HG02852 (cell line): ENCODE results near the gene ARHGAP31.

ENCODE experiments used
- ATAC-seq: cut with Tn5 transposase; IDR thresholded peaks from one replicate; pipeline ENCODE4 v1.9.1; 2021; ENCODE audit warnings: mild to moderate bottlenecking, moderate library complexity; ENCODE audit not compliant: unreplicated experiment

ARHGAP31 gene

DNA sequence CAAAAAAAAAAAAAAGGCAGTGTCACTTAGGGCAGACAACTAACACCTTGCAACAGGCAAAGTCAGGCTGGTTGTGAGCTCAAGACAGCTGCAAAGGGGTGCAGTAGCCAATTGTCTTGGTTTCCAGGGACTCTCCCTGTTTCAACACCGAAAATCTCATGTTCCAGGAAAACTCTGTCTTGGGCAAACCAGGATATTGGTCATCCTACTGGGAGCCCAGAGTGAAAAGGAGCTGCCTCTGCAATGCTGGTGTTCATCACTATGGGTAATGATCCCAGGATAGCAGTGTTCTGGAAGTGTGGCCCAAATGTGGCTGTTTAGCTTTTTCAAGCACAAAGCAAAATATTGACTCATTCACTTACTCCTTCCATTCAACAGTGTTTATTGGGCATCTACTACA, 82.6 kb downstream of the ARHGAP31 start:
- ATAC-seq: no peak

DNA sequence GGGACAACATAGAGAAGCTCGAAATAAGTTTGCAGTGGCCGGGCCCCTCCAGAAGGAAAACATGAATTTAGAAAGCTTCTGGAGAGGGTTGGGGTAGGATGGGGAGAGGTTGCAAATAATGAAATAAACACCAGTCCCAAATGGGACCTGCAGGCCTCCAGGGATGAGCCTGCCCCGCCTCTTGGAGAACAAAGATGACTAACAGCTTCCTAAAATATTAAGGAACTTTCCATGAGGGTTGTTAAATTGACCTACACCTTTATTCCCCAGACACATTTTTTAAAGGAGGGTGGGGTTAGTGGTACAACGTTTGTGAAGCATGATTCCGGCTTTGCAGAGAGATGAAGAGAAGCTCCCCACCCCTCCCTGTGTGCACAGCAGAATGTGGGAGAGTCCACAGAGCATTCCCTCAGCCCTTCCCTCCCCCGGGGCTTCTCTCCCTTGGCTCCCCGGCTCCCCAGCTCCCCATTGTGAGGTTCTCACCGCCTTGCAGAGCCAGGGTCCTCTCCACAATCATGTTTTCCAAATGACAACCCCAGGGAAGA, 84.1 kb downstream of the ARHGAP31 start:
- no peak for ATAC-seq

DNA sequence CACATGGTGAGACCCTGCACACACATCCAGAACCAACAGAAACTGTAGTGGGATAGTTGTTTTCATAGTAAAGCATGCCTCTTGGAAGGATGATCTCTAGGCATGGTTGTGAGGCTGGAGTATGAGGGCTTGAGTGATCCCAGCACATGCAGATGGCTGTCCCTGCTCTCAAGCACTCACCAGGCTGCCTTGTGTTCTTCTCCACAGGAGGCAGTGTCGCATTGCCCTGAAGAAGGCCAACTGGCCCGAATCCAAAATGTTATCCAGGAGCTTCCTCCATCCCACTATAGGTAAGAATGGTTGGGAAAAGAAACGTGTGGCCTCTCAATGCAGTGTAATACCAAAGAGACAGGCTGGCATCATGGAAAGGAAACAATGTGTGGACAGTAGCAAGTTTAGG, 86.5 kb downstream of the ARHGAP31 start:
- ATAC-seq: no peak

DNA sequence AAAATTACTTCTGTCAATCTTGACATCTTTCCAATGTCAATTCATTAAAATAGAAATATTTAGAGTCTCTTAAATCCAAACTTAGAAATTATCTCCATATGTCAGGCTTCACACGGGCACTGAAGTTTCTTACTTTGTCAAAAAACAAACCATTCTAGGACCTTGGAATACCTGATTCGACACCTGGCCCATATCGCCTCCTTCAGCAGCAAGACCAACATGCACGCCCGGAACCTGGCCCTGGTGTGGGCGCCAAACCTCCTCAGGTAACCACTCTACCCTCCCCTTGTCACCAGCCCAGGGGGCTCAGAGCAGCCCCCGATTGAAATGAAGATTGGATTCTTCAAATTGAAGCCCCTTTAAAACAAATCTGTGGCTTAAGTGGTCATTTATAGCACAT, 88.0 kb downstream of the ARHGAP31 start:
- ATAC-seq: no peak

DNA sequence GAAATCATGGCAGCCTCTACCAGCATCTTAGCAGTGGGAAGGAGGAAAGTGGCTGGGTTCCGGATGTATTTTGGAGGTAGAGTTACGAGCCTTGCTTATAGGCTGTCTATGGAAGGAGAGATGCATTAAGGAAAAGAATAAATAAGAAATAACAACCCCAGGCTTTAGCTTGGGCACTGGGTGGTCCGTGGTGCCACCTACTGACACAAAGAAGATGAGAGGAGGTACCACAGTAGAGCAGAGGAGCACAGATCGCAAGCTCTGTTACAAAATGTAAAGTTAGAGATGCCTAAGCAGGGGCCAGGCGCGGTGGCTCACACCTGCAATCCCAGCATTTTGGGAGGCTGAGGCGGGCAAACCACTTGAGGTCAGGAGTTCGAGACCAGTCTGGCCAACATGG, 94.4 kb downstream of the ARHGAP31 start:
- ATAC-seq: no peak

DNA sequence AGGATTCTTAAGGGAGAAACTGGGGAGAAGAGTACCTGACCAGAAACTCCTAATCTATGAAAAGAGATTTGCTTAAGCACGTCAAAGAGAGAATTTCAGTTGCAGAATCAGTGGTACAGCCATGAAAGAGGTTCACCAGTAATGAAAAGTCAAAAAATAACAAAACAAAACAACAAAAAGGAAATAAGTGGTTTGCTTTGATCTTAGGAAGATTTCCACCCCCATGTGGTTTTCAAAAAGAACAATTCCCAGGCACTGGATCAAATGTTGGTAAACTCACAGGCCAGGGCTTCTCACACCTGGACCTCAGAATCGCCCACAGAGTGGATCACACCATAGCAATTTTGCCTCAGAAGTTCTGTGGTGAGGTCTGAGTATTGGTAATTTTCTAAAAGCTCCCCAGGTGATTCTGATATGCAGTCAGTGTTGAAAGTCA, 101.8 kb downstream of the ARHGAP31 start:
- peak; percentile 81 for ATAC-seq

DNA sequence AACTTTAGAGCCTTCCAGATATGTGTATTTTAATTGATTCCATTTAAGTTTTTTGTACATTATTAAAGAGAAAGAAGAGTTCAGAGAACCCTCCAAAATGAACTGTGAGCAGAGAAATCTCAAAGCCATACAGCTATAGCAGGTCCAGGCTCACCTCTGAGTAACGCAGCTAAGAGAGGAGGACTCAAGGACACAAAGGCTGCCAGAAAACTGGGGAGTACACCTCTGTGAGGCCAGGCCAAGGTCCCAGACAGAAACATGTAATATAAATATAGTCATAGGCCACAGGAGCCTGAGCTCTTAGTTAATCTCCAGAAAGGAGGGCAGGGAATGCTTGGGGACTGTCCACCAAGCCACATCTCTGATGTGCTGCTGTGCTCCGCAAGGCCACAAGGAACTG, 102.7 kb downstream of the ARHGAP31 start:
- ATAC-seq: no peak

DNA sequence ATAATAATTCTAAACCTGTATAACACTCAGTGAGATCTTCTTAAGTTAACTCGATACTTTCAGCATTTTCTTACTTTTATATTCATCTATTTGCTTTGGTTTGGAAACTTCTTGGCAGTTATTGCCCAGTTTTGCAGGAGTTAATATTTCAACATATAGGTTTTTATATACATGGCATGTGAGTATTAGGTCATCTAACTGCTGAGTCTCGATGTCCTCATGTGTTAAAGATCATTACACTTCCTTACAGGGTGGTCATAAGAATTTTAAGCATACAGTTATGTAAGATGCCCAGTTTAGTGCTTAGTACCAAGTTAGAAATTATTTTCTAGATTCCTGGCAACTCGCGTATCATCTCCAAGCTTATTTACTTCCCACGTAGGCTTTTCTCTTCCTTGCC, 106.3 kb downstream of the ARHGAP31 start:
- no peak for ATAC-seq

DNA sequence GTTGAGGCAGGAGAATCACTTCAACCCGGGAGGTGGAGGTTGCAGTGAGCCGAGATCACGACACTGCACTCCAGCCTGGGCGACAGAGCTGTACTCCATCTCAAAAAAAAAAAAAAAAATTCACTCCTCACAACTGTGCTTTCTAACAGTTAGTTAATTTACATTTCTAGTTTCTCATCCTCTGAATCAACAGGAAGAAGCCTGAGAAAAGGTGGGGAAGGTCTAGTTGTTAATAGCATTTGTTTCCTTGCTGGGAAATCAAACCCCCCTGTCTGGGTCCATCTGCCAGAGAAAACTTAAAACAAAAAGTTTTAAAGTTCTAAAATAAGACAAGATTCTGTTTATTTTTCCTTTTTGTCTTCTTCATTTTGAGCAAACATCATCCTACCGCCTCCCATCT, 106.9 kb downstream of the ARHGAP31 start:
- ATAC-seq: peak; percentile 55

DNA sequence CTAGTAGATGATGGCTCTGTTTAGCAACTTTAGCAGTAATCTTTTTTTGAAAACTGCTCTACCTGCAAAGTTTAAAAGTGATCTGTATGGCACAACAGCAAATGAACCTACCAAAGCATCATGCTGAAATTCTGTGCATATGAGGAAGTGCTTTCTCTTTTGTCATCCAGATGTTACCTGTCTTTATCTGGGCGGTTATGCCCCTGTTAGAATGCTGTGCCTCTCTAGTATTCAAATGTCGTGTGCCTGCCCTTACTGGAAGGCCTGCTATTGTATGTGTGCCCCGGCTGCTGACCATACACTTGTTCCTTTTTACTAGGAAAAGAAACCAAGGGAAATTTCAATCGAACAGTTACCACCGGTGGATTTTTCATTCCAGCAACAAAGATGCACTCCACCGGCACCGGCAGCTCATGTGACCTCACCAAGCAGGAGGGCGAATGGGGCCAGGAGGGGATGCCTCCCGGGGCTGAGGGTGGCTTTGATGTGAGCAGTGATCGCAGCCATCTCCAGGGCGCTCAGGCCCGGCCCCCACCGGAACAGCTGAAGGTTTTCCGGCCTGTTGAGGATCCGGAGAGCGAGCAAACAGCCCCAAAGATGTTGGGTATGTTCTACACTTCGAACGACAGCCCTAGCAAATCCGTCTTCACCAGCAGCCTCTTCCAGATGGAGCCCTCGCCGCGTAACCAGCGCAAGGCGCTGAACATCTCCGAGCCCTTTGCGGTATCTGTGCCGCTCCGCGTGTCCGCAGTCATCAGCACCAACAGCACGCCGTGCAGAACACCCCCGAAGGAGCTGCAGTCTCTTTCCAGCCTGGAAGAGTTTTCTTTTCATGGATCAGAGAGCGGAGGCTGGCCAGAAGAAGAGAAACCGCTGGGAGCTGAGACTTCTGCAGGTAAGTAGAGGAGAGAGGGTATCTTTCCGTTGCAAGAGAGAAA, 107.6 kb downstream of the ARHGAP31 start:
- ATAC-seq: peak; percentile 77

DNA sequence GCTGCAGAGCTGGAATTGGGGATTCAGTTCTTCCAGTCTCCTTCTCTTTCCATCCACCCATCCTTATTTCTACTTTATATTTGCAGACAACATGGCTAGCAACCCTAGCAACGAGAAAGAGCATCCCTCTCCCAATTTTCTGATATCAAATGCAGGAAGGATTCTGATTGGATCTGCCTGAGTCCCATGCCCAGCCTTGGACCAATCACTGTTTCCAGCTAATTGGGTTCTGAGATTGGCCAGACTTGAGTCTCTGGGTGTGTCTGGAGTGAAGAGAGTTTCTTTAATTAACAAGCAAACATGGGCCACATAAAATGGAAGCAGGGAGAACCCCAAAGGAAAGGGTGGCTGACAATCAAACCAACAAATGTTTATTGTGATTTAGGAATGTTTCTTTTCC, 108.6 kb downstream of the ARHGAP31 start:
- ATAC-seq: no peak

DNA sequence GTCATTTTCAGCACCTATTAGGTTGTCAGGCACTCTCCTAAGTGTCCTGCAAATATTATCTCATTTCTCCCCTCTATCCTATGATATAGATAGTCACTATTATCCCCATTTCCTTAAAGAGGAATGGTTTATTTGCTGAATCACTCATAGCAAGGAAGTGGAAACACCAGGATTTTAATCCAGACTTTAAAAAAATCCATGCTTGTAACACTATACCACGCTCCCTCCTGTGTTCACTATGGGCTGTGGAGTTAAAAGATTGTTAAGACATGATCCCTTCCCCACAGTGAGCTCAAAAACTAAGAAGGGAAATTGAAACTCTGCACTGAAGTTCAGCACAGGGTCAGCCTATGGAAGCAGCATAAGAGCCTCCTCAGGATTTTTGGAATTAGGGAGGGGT, 109.0 kb downstream of the ARHGAP31 start:
- no peak for ATAC-seq

DNA sequence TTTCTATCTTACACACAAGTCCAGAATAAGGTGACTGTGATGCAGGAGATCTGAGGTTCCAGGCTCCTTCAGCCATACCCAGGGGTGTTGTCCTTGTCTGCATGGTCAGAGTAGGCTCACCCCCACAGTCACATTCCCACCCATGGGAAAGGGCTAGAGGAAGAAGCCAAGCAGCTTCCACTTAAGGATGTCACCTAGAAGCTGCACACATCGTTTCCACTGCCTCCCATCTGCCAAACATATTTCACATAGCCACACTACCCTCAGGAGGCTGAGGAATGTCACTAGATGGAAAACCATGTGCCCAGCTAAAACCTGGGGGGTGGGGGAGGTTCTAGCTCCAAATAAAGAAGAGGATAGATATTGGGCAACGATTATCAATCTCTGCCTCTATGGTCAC, 111.1 kb downstream of the ARHGAP31 start:
- no peak for ATAC-seq

DNA sequence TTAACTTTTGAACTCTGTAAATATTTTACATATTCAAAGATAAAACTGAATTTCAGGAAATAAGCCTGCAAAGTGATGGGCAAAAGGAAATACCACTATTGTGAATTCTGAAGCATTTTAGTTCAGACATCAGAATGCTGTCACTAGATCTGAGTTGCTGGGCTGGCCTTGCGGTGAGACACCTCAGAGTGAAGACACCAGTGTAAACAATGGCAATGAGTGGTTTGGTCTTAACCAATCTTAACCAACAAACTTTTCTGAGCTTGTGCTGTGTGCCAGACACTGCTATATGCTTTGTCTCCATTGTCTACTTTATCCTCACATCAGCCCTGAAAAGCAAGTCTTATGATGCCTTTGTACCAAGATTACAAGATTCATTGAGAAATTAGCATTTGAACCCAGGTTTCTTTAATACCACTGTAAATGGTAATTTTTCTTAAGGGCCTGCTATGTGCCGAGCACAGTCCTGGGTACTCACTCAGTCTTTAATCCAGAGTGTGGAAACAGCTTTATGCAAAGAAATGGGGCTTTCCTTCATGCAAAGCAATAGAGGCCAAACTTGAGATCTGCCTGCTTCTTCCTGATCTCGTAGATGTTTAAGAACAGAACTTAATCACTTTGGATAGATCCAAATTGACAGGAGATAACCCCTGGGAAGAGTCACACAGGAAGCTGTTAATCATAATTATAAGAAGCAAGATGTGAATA, 114.2 kb downstream of the ARHGAP31 start:
- peak; percentile 81 for ATAC-seq

DNA sequence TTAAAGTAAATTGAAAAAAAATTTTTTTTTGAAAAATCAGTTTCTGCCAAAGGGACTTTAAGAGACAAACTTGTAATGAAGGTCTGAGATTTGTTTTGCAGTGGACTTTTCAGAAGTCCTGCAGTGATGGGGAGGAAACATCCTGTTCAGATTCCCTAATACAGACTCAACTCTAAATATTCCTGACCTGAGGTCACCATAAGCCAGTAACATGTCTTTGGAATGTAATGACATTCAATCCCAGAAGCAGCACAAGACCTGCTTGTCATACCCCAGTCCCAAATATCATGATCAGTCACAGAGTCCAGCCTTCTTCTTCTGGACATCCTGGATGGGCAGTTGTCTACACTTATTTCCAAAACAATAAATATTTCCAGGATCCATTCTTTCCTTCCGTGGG, 115.7 kb downstream of the ARHGAP31 start:
- no peak for ATAC-seq

DNA sequence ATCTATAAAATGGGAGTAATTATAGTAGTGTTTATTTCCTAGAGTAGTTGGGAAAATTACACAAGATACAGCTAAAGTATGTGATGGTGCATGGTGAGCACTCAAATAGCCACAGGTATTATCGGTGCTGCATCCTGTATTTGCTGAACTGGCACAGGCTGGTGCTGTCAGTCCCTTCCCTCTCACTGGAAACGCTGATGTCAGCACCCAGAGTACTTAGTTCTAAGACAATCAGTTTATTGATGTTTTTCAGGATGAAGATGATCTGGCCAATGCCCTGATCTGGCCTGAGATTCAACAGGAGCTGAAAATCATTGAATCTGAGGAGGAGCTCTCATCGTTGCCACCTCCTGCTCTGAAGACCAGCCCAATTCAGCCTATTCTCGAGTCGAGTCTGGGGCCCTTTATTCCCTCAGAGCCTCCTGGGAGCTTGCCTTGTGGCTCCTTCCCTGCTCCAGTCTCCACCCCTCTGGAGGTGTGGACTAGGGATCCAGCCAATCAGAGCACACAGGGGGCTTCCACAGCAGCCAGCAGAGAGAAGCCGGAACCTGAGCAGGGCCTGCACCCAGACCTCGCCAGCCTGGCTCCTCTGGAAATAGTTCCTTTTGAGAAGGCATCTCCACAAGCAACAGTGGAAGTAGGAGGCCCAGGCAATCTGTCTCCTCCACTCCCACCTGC, 119.6 kb downstream of the ARHGAP31 start:
- ATAC-seq: no peak

DNA sequence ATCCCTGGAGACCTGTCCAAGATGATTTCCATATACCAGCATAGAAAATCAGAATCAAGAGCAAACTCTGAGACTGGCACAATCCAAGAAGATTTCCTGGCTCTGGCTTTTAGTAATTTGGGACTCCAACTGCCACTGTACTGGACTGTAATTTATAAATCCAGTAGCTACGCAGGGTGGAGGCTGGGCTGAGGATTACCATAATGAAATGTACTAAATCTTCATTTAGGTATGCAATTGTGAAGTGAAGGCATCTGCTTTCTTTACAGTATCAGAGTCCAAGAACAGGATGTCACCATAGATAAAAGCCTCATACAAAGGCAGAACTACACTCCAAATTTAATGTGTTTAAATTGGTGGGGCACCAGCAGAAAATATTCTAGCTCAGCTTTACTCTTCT, 122.7 kb downstream of the ARHGAP31 start:
- ATAC-seq: no peak

DNA sequence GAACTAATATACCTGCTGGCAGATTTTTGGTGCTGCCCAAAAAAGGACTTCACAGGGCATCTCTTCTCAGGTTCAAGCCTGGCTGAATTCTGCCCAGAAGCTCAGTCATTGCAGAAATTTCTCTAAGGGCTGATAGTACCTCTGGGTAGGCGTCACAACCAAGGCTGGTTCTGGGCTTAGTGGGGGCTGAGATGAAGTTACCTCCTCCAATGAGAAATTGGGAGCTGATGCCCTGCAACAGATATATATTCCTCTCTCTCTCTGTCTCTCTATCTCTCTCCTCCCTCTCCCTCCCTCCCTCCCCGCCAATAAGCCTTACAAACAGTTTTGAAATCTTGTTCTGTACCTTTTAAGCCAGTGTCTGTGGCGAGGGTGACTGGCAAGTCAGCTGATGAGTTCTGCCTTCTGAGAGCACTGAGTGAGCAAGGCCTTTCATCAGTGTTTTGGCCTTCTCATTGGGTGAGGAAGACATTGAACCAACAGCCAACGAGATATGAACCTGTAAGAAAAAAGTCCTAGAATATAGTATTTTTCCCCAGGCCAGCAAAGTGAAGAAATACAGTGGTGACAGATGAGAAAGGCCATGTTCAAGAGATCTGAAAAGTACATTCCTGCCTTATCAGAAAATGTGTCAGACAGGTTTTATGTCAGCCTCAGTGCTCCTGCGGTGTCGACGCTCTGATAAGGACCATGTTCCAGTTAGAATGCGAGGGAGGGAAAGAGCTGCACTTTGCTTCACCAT, 123.8 kb downstream of the ARHGAP31 start:
- ATAC-seq: no peak

DNA sequence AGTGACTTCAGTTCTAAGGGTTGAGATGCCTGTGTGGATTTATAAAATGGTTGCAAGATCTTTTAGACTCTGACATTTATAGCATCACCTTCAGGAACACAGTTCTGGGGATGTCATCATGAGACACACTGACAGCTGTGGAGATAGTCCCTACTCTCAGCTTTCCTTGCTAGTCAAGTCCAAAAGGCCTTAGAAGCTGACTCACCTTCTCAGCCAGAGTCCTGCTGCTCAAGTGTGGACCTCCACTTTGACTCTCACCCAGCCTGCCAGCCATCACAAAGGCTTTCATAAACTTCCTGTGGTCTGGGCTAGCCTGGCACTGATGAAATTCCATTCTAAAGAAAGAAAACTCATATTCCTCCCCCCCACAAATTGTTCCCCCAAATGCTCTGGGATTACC, 124.5 kb downstream of the ARHGAP31 start:
- no peak for ATAC-seq

DNA sequence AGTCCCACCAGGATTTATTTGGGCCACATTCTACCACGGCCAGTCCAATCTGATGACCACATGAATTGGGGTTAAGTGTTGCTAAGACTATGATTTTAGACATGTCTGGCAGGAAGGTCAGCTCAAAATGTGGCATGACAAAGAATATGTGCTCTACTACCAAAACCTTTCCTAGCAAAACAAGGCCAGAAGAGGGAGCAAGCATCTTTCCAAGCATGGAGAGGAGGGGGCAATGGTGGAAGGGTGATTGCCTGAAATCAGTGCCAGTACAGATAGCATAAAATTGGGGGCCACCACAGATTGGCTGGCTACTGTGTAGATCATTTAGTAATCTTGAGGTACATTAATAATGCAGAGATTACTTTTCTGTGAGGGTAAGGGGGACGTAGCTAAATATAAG, 126.0 kb downstream of the ARHGAP31 start:
- ATAC-seq: no peak

DNA sequence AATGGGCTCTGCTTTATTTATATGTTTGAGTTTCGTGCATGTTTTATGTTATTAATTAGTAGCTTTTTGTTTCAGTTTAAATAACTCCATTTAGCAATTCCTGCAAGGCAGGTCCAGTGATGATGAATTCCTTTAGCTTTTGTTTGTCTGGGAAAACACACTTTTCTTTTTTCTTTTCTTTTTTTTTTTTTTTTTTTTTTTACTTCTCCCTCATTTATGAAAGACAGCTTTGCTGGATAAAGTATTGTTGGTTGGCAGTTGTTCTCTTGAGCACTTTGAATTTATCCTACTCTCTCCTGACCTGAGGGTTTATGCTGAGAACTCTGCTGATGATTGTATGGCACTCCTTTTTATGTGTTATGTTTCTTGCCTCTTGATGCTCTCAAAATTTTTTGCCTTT, 133.5 kb downstream of the ARHGAP31 start:
- ATAC-seq: no peak
